Measurements from ENCODE around the gene ZNF70.

ZNF70 gene

GRCh38 chr22:23692598-23693291, 58.2 kb downstream of the ZNF70 start:
- no peak for DNase-seq (ENCODE audit: low spot score)

DNA sequence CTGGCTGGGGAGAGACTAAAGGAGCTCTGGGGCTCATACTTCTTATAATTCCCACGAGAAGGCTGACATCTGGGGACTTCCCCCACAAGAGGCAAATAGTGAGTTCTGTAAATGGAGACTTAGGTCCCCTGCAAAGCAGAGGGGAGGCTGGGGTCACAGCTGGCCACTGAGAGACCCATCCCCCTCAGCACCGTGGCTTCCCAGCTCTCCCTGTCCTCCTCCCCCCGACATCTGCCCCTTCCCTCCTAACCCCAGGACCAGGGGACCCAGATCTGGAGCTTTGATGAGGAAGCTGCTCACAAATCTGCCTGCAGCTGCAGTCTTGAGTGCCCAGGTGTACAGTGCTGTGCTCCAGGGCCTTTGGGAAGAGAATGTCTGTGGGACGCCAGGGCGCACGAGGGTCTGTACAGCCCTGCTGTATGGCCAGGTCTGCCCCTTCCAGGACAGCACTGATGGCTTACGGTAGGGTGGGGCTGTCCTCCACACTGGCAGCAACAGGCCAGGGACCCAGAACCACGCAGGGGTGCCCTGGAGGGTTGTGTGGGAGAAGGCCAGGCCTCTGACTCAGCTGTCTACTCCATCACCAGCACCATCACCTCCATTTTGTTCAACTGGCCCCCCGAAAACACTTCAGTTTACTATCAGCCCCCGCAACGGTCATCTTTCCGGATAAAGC, 59.0 kb downstream of the ZNF70 start:
- DNase-seq (ENCODE audit: low spot score), result no peak

DNA sequence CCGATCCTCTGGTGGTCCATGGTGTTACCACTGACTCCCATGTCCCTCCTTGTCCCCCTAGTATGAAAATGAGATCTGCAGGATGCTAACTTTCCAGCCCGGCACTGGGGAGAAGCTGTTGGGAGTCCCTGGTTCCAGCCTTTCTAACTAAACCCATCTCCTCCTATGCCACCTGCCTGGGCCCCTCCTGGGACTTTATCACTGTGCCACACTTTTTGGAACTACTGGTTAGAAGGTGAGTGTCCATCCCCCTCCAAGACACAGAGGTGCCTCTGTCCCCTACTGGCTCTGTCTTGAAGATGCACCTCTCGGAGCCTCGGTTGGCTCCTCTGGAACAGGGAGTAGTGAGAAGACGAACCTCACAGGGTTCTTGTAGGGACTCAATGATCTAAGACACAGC, 60.2 kb downstream of the ZNF70 start, which contains the start of gene RGL4:
RGL4 (plus strand) TSS at position 301 of the 400 bp plus-strand sequence. CDS start 1,018 bp downstream, outside the sequence.
- no peak for DNase-seq (ENCODE audit: low spot score)

DNA sequence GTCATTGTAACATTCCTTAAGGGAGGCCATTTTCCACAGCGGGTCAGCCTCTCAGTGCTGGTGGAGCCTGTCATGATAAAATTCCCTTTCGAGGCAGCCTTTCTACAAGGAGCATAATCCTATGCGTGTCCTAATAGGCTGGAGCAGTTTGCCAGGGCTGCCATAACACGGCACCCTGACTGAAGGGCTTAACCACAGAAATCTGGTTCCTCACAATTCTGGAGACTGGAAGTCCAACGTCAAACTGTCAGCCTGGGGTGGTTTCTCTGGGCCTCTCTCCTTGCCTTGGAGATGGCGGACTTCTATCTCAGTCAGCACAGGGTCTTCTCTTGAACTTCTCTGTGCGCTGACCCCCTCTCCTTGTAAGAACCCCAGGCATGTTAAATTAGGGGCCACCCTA, 61.5 kb downstream of the ZNF70 start:
- DNase-seq (ENCODE audit: low spot score), result no peak

Data from activated CD4-positive, alpha-beta T cell treated with anti-CD3 and anti-CD28 coated beads, Interleukin-2, Interleukin-4, amounts not matched to agents 100 ng/mL and 50 ng/mL, durations not matched to agents 16 hours and 8 hours (primary cell).